K562 (cell line): Measurements from ENCODE around the gene GPHN.

Experiments
- CBX5 ChIP-seq: IDR thresholded peaks from 2 replicates; pipeline ENCODE4 v1.6.1; 2014; ENCODE audit warnings: low read depth, borderline replicate concordance
- ELF1 ChIP-seq: fragments of 200-800 bp; sonication (Bioruptor generic); IDR thresholded peaks from 2 replicates; pipeline ENCODE4 v1.6.1; 2016; ENCODE audit warnings: missing genetic modification characterization, missing compliant biosample characterization
- ETS1 ChIP-seq: conservative IDR thresholded peaks from 2 replicates; pipeline ENCODE4 v1.6.1; 2011; ENCODE audit warnings: low read depth, mild to moderate bottlenecking, low read length; ENCODE audit not compliant: control insufficient read depth
- GTF2F1 ChIP-seq: IDR thresholded peaks from 2 replicates; pipeline ENCODE4 v1.6.1; 2011; ENCODE audit warnings: low read depth, low read length, improper control_type of control experiment
- L3MBTL2 ChIP-seq: fragments of 450-650 bp; IDR thresholded peaks from 2 replicates; pipeline ENCODE4 v1.6.1; 2016; ENCODE audit warnings: mild to moderate bottlenecking, moderate library complexity
- RAD21 ChIP-seq, 2 experiments: fragments of 250-450 bp in 1 of 2; fragments of 450-650 bp in 1 of 2; sonication (Bioruptor Pico) in 1 of 2; formaldehyde crosslinking in 1 of 2; IDR thresholded peaks in 1 of 2; conservative IDR thresholded peaks in 1 of 2; 2 replicates each; pipeline versions ENCODE4 v1.4.0 to v1.8.0; 2020 to 2022; ENCODE audit warnings: mild to moderate bottlenecking in 2 of 2, moderate library complexity in 1 of 2
- RFX1 ChIP-seq: fragments of 450-650 bp; IDR thresholded peaks from 2 replicates; pipeline ENCODE4 v1.6.1; 2016; ENCODE audit warnings: mild to moderate bottlenecking, moderate library complexity
- TGIF2 ChIP-seq: sonication (generic); formaldehyde crosslinking; IDR thresholded peaks from 2 replicates; pipeline ENCODE4 v1.8.1; 2022; ENCODE audit warnings: mild to moderate bottlenecking, missing genetic modification reagents, moderate library complexity
- THRAP3 ChIP-seq: fragments of 450-650 bp; IDR thresholded peaks from 2 replicates; pipeline ENCODE4 v1.6.1; 2016; ENCODE audit warnings: mild to moderate bottlenecking, inconsistent platforms, borderline replicate concordance
- ZBTB26 ChIP-seq: fragments of 450-650 bp; formaldehyde crosslinking; IDR thresholded peaks from 2 replicates; pipeline ENCODE4 v1.4.0; 2022; ENCODE audit warnings: missing genetic modification characterization

- TF ChIP-seq CBX5 (no peak), TGIF2 (no peak), RFX1 (no peak), ELF1 (tag) (no peak), THRAP3 (no peak), ETS1 (no peak), GTF2F1 (no peak), RAD21 (CRISPR knock-in tag; conservative IDR thresholded peaks at IDR 0.05 in 1 of 2, IDR thresholded peaks at IDR 0.05 in 1 of 2) (no peak), ZBTB26 (CRISPR knock-in tag) (no peak), L3MBTL2 (no peak)
These were observed 120.7 kb downstream of the GPHN start for GRCh38 chr14:66628636-66629035.
